ENCODE measurements around the gene MAP2K3. TPM values are rescaled to one million over a fixed set of nuclear protein-coding genes. Genes with fewer than 3 reads are reported as not detected.

Gene MAP2K3
- total RNA-seq, 4 donors from 2014 or later, result 15.7 to 170 (median 63.8) TPM

- Histone ChIP-seq H3K4me3 (no peak overlapping the region), H3K9me3 (no peaks in the 10 kb centered on the region), H3K27me3 (no peaks in the 10 kb centered on the region), H3K4me1 (peaks cover 81 to 96% of the 10 kb centered on the region in 2 donors), H3K36me3 (no peaks in the 10 kb centered on the region), H3K27ac (peak overlapping the region; percentile 89 to 95 (median 92))
- in situ Hi-C loops (cut with MboI; ENCODE audit: low sequenced_read_pairs in 4 of 4) (loop anchor here in 1 of 4 donors (25.0 kb wide), 1 partner anchor 108 kb away; the partner anchor contains the start of gene DHRS7B), intact Hi-C loops (cut with DNase I; ENCODE audit: low total_unique reads) (loop anchor here (2.0 kb wide), 1 partner anchor 79 kb away; no protein-coding TSS in a partner anchor)
- peak; percentile 63 to 68 for ATAC-seq
- TF ChIP-seq POLR2A (IDR thresholded peaks at IDR 0.05) (peak in 1 of 2 donors; percentile 16), CTCF (IDR thresholded peaks at IDR 0.05 in 4 of 5, conservative IDR thresholded peaks at IDR 0.05 in 1 of 5) (no peak)
- peak; percentile 81 to 96 for DNase-seq
Measured at GRCh38 chr17:21245639-21246084, 38.8 kb upstream of the MAP2K3 start.

DNA sequence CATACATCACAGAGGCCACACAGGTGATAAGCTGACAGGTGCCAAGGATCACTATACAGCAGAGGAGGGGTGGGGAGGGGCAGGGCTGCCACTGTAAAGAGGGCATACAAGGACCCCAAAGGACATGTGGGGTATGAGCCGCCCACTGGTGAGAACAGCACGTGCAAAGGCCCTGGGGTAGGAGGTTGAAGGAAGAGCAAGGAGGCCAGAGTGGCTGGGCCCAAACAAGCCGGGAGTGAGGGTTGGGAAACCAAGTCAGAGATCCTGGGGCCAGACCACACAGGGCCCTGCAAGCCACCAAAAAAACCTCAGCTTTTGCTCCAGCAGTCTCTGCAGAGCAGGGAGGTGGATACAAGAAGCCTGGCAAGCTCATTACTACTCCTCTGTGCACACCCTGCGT lies 37.8 kb upstream of the MAP2K3 start:
- H3K27ac ChIP-seq, result peak overlapping the region; percentile 89 to 95 (median 92)
- in situ Hi-C loops (cut with MboI; ENCODE audit: low sequenced_read_pairs in 4 of 4), result loop anchor here in 1 of 4 donors (25.0 kb wide), 1 partner anchor 109 kb away; the partner anchor contains the start of gene DHRS7B
- H3K4me1 ChIP-seq, result peaks cover 88 to 98% of the 10 kb centered on the region in 2 donors
- TF ChIP-seq CTCF (IDR thresholded peaks at IDR 0.05 in 4 of 5, conservative IDR thresholded peaks at IDR 0.05 in 1 of 5), result no peak
- TF ChIP-seq POLR2A (IDR thresholded peaks at IDR 0.05), result no peak
- no peaks in the 10 kb centered on the region for H3K9me3 ChIP-seq
- intact Hi-C loops (cut with DNase I; ENCODE audit: low total_unique reads), result no loop called here
- DNase-seq (no peak), ATAC-seq (no peak)
- H3K27me3 ChIP-seq, result no peaks in the 10 kb centered on the region
- H3K4me3 ChIP-seq, result no peak overlapping the region
- no peaks in the 10 kb centered on the region for H3K36me3 ChIP-seq

GRCh38 chr17:21247552-21248258 lies 36.8 kb upstream of the MAP2K3 start:
- DNase-seq (peak in 1 of 2 donors; percentile 49), ATAC-seq (no peak)
- in situ Hi-C loops (cut with MboI; ENCODE audit: low sequenced_read_pairs in 4 of 4) (loop anchor here in 1 of 4 donors (25.0 kb wide), 1 partner anchor 110 kb away; the partner anchor contains the start of gene DHRS7B), intact Hi-C loops (cut with DNase I; ENCODE audit: low total_unique reads) (no loop called here)
- Histone ChIP-seq H3K4me3 (no peak overlapping the region), H3K36me3 (no peaks in the 10 kb centered on the region), H3K27ac (peak overlapping the region; percentile 89 to 95 (median 92)), H3K9me3 (no peaks in the 10 kb centered on the region), H3K27me3 (no peaks in the 10 kb centered on the region), H3K4me1 (peaks cover 86 to 97% of the 10 kb centered on the region in 2 donors)
- TF ChIP-seq CTCF (IDR thresholded peaks at IDR 0.05 in 4 of 5, conservative IDR thresholded peaks at IDR 0.05 in 1 of 5), result no peak
- no peak for TF ChIP-seq POLR2A (IDR thresholded peaks at IDR 0.05)

DNA sequence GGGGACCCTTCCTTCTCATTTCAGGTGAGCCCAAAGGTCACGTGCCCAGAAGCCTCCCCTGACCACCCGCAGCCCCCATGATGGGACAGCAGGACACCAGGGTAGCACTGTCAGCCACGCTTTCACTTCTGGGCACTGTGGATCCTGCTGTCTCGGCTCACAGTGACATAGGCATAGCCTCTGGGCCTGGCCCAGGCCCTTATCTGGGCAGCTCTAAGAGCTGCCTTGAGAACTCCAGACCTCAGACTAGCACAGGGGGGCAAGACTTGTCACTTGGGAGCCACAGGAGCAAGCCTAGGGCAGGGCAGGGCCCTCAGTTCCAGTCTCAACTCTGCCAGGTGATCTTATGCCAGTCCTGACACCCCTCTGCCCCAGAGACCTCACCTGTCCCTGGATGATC lies 36.0 kb upstream of the MAP2K3 start:
- no peaks in the 10 kb centered on the region for H3K27me3 ChIP-seq
- DNase-seq (no peak), ATAC-seq (no peak)
- H3K9me3 ChIP-seq, result no peaks in the 10 kb centered on the region
- peaks cover 80 to 90% of the 10 kb centered on the region in 2 donors for H3K4me1 ChIP-seq
- intact Hi-C loops (cut with DNase I; ENCODE audit: low total_unique reads), result no loop called here
- H3K27ac ChIP-seq, result peak overlapping the region; percentile 89 to 95 (median 92)
- in situ Hi-C loops (cut with MboI; ENCODE audit: low sequenced_read_pairs in 4 of 4), result loop anchor here in 1 of 4 donors (25.0 kb wide), 1 partner anchor 111 kb away; the partner anchor contains the start of gene DHRS7B
- no peak for TF ChIP-seq POLR2A (IDR thresholded peaks at IDR 0.05)
- TF ChIP-seq CTCF (IDR thresholded peaks at IDR 0.05 in 4 of 5, conservative IDR thresholded peaks at IDR 0.05 in 1 of 5), result no peak
- H3K36me3 ChIP-seq, result no peaks in the 10 kb centered on the region
- H3K4me3 ChIP-seq, result no peak overlapping the region

Data from gastrocnemius medialis (tissue), 4 donors.